SK-N-SH (cell line): Measurements from ENCODE around the gene REM1. TPM values are rescaled to one million over a fixed set of nuclear protein-coding genes. Genes with fewer than 3 reads are reported as not detected.
A peak's percentile ranks its signal among the peaks of the same experiment; 100 is the strongest.
"Not testable (repeated sequence)": the region's sequence is repeated elsewhere in the genome, so short reads cannot be mapped to it uniquely, and the experiment has no call there.

ENCODE experiments used
- CTCF ChIA-PET: fragments of 300-600, 350-600 bp; formaldehyde crosslinking; extraction: SDS; loops from one replicate; lab custom pipeline; 2021; lab: Yijun Ruan, JAX
- POLR2A ChIA-PET: fragments of 350-600 bp; sonication (Branson Sonifier 250); formaldehyde crosslinking; extraction: SDS; loops from one replicate; lab custom pipeline; 2020; ENCODE audit warnings: antibody characterized with exemption, inconsistent platforms; lab: Yijun Ruan, JAX
- DNase-seq: peaks from one replicate; pipeline ENCODE4 v3.0.0; 2012
- H2AFZ ChIP-seq: fragments of 200-600 bp; sonication (generic); 2 replicates; pipeline ENCODE4 v1.8.1; 2016; ENCODE audit warnings: antibody characterized with exemption, mild to moderate bottlenecking, low read depth
- H3F3A ChIP-seq: fragments of 200-600 bp; sonication (generic); replicated peaks from 2 replicates; pipeline ENCODE3; 2016; ENCODE audit warnings: antibody characterized with exemption, mild to moderate bottlenecking; ENCODE audit not compliant: insufficient read depth
- H3K27ac ChIP-seq, 2 experiments: fragments of 200-500 bp in 1 of 2; fragments of 200-600 bp in 1 of 2; sonication (Bioruptor generic) in 1 of 2; sonication (generic), shearing (Covaris generic) in 1 of 2; 2 replicates each; pipeline versions ENCODE4 v1.5.1 to v1.6.1; 2014 to 2016; ENCODE audit warnings: low read depth in 2 of 2, inconsistent platforms in 1 of 2, low read length in 1 of 2, mild to moderate bottlenecking in 1 of 2, mixed read lengths in 1 of 2
- H3K27me3 ChIP-seq: fragments of 200-600 bp; sonication (generic), shearing (Covaris generic); 2 replicates; pipeline ENCODE4 v1.6.1; 2016; ENCODE audit warnings: mixed run types; ENCODE audit not compliant: insufficient read depth
- H3K36me3 ChIP-seq, 2 experiments: fragments of 200-500 bp in 1 of 2; fragments of 200-600 bp in 1 of 2; sonication (Bioruptor generic) in 1 of 2; sonication (generic) in 1 of 2; replicated peaks in 1 of 2; 2 replicates each; pipeline versions ENCODE3 to v1.5.1; 2014 to 2016; ENCODE audit warnings: low read length in 1 of 2, mild to moderate bottlenecking in 1 of 2; ENCODE audit not compliant: insufficient read depth in 2 of 2, control insufficient read depth in 1 of 2
- H3K4me1 ChIP-seq, 2 experiments: fragments of 200-500 bp in 1 of 2; fragments of 200-600 bp in 1 of 2; sonication (Bioruptor generic) in 1 of 2; sonication (generic), shearing (Covaris generic) in 1 of 2; 2 replicates each; pipeline versions ENCODE4 v1.5.1 to v1.6.1; 2014 to 2016; ENCODE audit warnings: low read depth in 1 of 2, low read length in 1 of 2, mixed run types in 1 of 2; ENCODE audit not compliant: insufficient read depth in 2 of 2, control insufficient read depth in 1 of 2
- H3K4me2 ChIP-seq: fragments of 200-600 bp; sonication (generic), shearing (Covaris generic); 2 replicates; pipeline ENCODE4 v1.6.1; 2017; ENCODE audit warnings: mixed run types
- H3K4me3 ChIP-seq, 2 experiments: fragments of 200-500 bp in 1 of 2; fragments of 200-600 bp in 1 of 2; sonication (Bioruptor generic) in 1 of 2; sonication (generic), shearing (Covaris generic) in 1 of 2; 2 replicates each; pipeline versions ENCODE4 v1.5.1 to v1.8.1; 2014 to 2016; ENCODE audit warnings: low read depth in 2 of 2, inconsistent platforms in 1 of 2, low read length in 1 of 2, mild to moderate bottlenecking in 1 of 2, mixed read lengths in 1 of 2, moderate library complexity in 1 of 2
- H3K79me2 ChIP-seq: fragments of 200-600 bp; sonication (generic); 2 replicates; pipeline ENCODE4 v1.8.1; 2017; ENCODE audit warnings: mild to moderate bottlenecking; ENCODE audit not compliant: insufficient read depth
- H3K9ac ChIP-seq: fragments of 200-600 bp; sonication (generic); 2 replicates; pipeline ENCODE4 v1.6.1; 2017; ENCODE audit warnings: mixed run types
- H3K9me2 ChIP-seq: fragments of 200-600 bp; sonication (generic); 2 replicates; pipeline ENCODE4 v1.6.1; 2017; ENCODE audit warnings: mixed run types
- H3K9me3 ChIP-seq: fragments of 200-600 bp; sonication (generic); 2 replicates; pipeline ENCODE4 v1.6.1; 2017; ENCODE audit warnings: mixed run types, mild to moderate bottlenecking, moderate library complexity
- H4K20me1 ChIP-seq: fragments of 200-600 bp; sonication (generic); 2 replicates; pipeline ENCODE4 v1.6.1; 2017; ENCODE audit warnings: mild to moderate bottlenecking, mixed run types; ENCODE audit not compliant: insufficient read depth
- CHD2 ChIP-seq: fragments of 150-350 bp; IDR thresholded peaks from 2 replicates; pipeline ENCODE4 v1.6.1; 2018; ENCODE audit warnings: low read length; ENCODE audit not compliant: partially characterized antibody
- CTCF ChIP-seq: fragments of 200-600 bp; sonication (generic); IDR thresholded peaks from 2 replicates; pipeline ENCODE4 v1.6.1; 2017; ENCODE audit warnings: antibody characterized with exemption, mild to moderate bottlenecking, moderate library complexity
- FOXJ3 ChIP-seq: sonication (generic); formaldehyde crosslinking; IDR thresholded peaks from 2 replicates; pipeline ENCODE4 v1.5.1; 2020; ENCODE audit warnings: mild to moderate bottlenecking, missing genetic modification reagents
- MAX ChIP-seq: IDR thresholded peaks from 2 replicates; pipeline ENCODE4 v1.4.0; 2012; ENCODE audit warnings: low read depth
- MXI1 ChIP-seq: IDR thresholded peaks from 2 replicates; pipeline ENCODE4 v1.6.1; 2012; ENCODE audit warnings: mild to moderate bottlenecking, low read depth, low read length, improper control_type of control experiment
- RAD21 ChIP-seq: IDR thresholded peaks from 2 replicates; pipeline ENCODE4 v1.6.1; 2012; ENCODE audit warnings: mild to moderate bottlenecking, low read length
- RFX5 ChIP-seq: IDR thresholded peaks from 2 replicates; pipeline ENCODE4 v1.6.1; 2012; ENCODE audit warnings: mild to moderate bottlenecking, improper control_type of control experiment, low read length
- USF1 ChIP-seq: IDR thresholded peaks from 2 replicates; pipeline ENCODE4 v1.4.0; 2012; ENCODE audit warnings: low read depth, borderline replicate concordance
- USF2 ChIP-seq: fragments of 150-350 bp; IDR thresholded peaks from 2 replicates; pipeline ENCODE4 v1.6.1; 2017; ENCODE audit warnings: antibody characterized with exemption, low read length, low read depth, borderline replicate concordance
- YY1 ChIP-seq: IDR thresholded peaks from 2 replicates; pipeline ENCODE4 v1.4.0; 2012; ENCODE audit warnings: low read depth, mild to moderate bottlenecking
- WGBS: methylation state at CpG from one replicate; pipeline ENCODE4 v1.1.6; 2017; ENCODE audit warnings: low lambda C conversion rate; 5-methylcytosine and 5-hydroxymethylcytosine counted together
- polyA plus RNA-seq, 3 experiments: library from polyadenylated mRNA; depleted of rRNA; stranded (reverse); fragments of >200 nt; gene quantifications; 2 replicates each; pipeline ENCODE4 v1.2.3, GENCODE V29; 2012

The REM1 gene
- polyA plus RNA-seq, 1 of the 3 experiments (the other 2 are of a cell fraction): 7.1 TPM

- H3K27ac ChIP-seq: peak overlapping the region in 1 of 2 experiments; percentile 13; a peak in 1 of 4 replicates
- peak overlapping the region in 1 of 2 experiments; percentile 35; a peak in 1 of 4 replicates for H3K4me3 ChIP-seq
- H3K4me2 ChIP-seq: peak overlapping the region; percentile 100
- DNase-seq: peak; percentile 57
- peaks cover 9 to 27% of the 10 kb centered on the region in 2 experiments for H3K4me1 ChIP-seq
- peaks cover 7% of the 10 kb centered on the region for H3F3A ChIP-seq
- no peaks in the 10 kb centered on the region for H3K27me3 ChIP-seq
- POLR2A ChIA-PET: no interaction called here
- CTCF ChIA-PET: interaction anchor here (0.6 to 1.6 kb wide), 4 partner anchors 14 to 95 kb away, joined by 3 to 5 read pairs (median 4); no protein-coding TSS in a partner anchor
- TF ChIP-seq CTCF (peak; percentile 50), MAX (0 out of 2 replicates have a peak, but pooled peaks have one; percentile 52), RAD21 (peak; percentile 57), USF1 (peak; percentile 62; the same call in 1 of the 2 replicates), MXI1 (peak; percentile 34; the same call in 1 of the 2 replicates), CHD2 (no peak)
- peaks cover 44% of the 10 kb centered on the region for H4K20me1 ChIP-seq
- H3K79me2 ChIP-seq: peaks cover 81% of the 10 kb centered on the region
- 66% methylated on average over 4 of the region's 4 CpGs for WGBS
- H3K9me3 ChIP-seq: no peaks in the 10 kb centered on the region
- H3K9ac ChIP-seq: no peak overlapping the region; the same call in 1 of the 2 replicates
- H3K9me2 ChIP-seq: no peaks in the 10 kb centered on the region
- H3K36me3 ChIP-seq: peaks cover 5 to 20% of the 10 kb centered on the region in 2 experiments
- H2AFZ ChIP-seq: no peak overlapping the region
Observed at GRCh38 chr20:31517373-31517772, 42.3 kb downstream of the REM1 start.

- H3K4me3 ChIP-seq, H3F3A ChIP-seq, H3K9ac ChIP-seq, H3K27ac ChIP-seq, H2AFZ ChIP-seq, H3K27me3 ChIP-seq, H3K9me3 ChIP-seq, H3K4me2 ChIP-seq, DNase-seq, H3K9me2 ChIP-seq: not testable (repeated sequence)
- POLR2A ChIA-PET: interaction anchor here (0.6 kb wide), 1 partner anchor 52 kb away, joined by 3 read pairs; no protein-coding TSS in a partner anchor
- Histone ChIP-seq H3K79me2 (peaks cover 100% of the 10 kb centered on the region), H3K4me1 (peaks cover 9 to 13% of the 10 kb centered on the region in 2 experiments; a peak in 3 of 4 replicates), H3K36me3 (peaks cover 5 to 33% of the 10 kb centered on the region in 2 experiments), H4K20me1 (peaks cover 74% of the 10 kb centered on the region)
- CTCF ChIA-PET: interaction anchor here (1.1 to 1.9 kb wide), 4 partner anchors 18 to 92 kb away, joined by 3 to 9 read pairs (median 5); no protein-coding TSS in a partner anchor
- 98% methylated on average over 7 of the region's 7 CpGs for WGBS
Observed at GRCh38 chr20:31521267-31521666, 46.2 kb downstream of the REM1 start.

GRCh38 chr20:31522731-31523130, 47.6 kb downstream of the REM1 start:
- H3K4me3 ChIP-seq: no peak overlapping the region
- H2AFZ ChIP-seq: no peak overlapping the region
- no peak overlapping the region for H3K9ac ChIP-seq
- H3K9me3 ChIP-seq: no peaks in the 10 kb centered on the region
- ChIA-PET CTCF (interaction anchor here (0.6 to 1.1 kb wide), 3 partner anchors 8 to 65 kb away, joined by 3 read pairs; partner anchors contain the start of gene HM13), POLR2A (no interaction called here)
- H3K4me1 ChIP-seq: no peaks in the 10 kb centered on the region
- 91% methylated on average over 6 of the region's 6 CpGs for WGBS
- no peak overlapping the region for H3K27ac ChIP-seq
- peaks cover 100% of the 10 kb centered on the region for H3K79me2 ChIP-seq
- H3K36me3 ChIP-seq: peaks cover 5 to 45% of the 10 kb centered on the region in 2 experiments
- no peak overlapping the region for H3K4me2 ChIP-seq
- TF ChIP-seq USF1: no peak
- no peak for TF ChIP-seq USF2
- no peak for TF ChIP-seq YY1
- no peak for TF ChIP-seq MAX
- no peak for TF ChIP-seq FOXJ3
- TF ChIP-seq RFX5: no peak
- peaks cover 78% of the 10 kb centered on the region for H4K20me1 ChIP-seq
- no peaks in the 10 kb centered on the region for H3K9me2 ChIP-seq
- DNase-seq: no peak
- no peaks in the 10 kb centered on the region for H3K27me3 ChIP-seq
- H3F3A ChIP-seq: peaks cover 8% of the 10 kb centered on the region
